ENCODE results near the gene TSHZ2.

DNA sequence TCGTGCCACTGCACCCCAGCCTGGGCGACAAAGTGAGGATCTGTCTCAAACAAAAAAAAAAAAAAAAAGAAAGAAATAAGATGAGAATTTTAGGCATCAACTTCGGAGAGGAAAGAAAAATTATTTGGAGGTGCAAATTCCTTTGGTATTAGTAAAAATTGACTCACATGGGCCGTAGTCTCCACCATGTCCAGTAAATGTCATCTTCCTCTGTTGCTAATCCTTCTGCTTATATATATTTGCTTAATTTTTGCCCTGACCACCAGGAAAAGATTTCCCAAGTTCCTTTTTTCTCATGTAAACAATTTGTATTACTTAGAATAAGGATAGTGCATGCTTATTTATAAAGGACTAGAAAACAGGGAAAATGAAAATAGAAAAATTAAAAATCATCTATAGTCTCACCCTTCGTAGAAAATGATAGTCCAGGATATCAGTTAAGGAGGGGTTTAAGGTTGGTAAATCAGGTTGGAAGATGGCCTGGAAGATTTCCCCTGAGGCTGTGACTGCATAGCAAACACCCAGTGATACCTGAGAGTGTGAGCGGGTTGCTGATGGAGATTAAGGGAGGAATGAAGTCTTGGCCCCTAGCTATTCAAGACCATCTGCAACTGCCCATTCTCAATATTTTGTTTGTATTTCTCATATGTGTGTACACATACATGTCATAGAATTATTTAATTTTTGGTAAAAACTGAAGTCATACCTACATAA, 380.7 kb downstream of the TSHZ2 start:
- TF ChIP-seq, protein P1, sequence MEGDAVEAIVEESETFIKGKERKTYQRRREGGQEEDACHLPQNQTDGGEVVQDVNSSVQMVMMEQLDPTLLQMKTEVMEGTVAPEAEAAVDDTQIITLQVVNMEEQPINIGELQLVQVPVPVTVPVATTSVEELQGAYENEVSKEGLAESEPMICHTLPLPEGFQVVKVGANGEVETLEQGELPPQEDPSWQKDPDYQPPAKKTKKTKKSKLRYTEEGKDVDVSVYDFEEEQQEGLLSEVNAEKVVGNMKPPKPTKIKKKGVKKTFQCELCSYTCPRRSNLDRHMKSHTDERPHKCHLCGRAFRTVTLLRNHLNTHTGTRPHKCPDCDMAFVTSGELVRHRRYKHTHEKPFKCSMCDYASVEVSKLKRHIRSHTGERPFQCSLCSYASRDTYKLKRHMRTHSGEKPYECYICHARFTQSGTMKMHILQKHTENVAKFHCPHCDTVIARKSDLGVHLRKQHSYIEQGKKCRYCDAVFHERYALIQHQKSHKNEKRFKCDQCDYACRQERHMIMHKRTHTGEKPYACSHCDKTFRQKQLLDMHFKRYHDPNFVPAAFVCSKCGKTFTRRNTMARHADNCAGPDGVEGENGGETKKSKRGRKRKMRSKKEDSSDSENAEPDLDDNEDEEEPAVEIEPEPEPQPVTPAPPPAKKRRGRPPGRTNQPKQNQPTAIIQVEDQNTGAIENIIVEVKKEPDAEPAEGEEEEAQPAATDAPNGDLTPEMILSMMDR (IDR thresholded peaks at IDR 0.05) = no peak
- no peak for TF ChIP-seq POLR2A (IDR thresholded peaks at IDR 0.05)

All from testis (tissue), 2 donors.